ENCODE results near the gene CSAG1.
"Not testable (repeated sequence)": the region's sequence is repeated elsewhere in the genome, so short reads cannot be mapped to it uniquely, and the experiment has no call there.

The CSAG1 gene

GRCh38 chrX:152733261-152733975 is at the start of gene CSAG1, which contains the start of gene MAGEA12:
TSS of gene CSAG1 (minus strand) at chrX:152733721. CDS start at chrX:152732460, 1,261 bp downstream.
TSS of gene MAGEA12 (plus strand) at chrX:152733757. CDS start at chrX:152736162, 2,405 bp downstream.
- no peak for TF ChIP-seq POLR2A (IDR thresholded peaks at IDR 0.05; ENCODE audit: low read depth, low read length)
- DNase-seq (ENCODE audit: insufficient read length, low spot score) (no peak), FAIRE-seq (no peak)

- DNase-seq (ENCODE audit: insufficient read length, low spot score); FAIRE-seq: not testable (repeated sequence)
These were observed 36.2 kb upstream of the CSAG1 start, which contains the start of gene MAGEA6 for GRCh38 chrX:152769549-152770289. TSS of gene MAGEA6 (minus strand) at chrX:152769689. CDS start at chrX:152767650, 2,039 bp downstream.

GRCh38 chrX:152766562-152766961 is 33.0 kb upstream of the CSAG1 start:
- not testable (repeated sequence) for FAIRE-seq

GRCh38 chrX:152761582-152761981 is 28.1 kb upstream of the CSAG1 start:
- not testable (repeated sequence) for DNase-seq (ENCODE audit: insufficient read length, low spot score); FAIRE-seq

More at GRCh38 chrX:152766562-152766961, 33.0 kb upstream of the CSAG1 start:
- not testable (repeated sequence) for DNase-seq (ENCODE audit: insufficient read length, low spot score)

GRCh38 chrX:152759544-152759943 is 26.0 kb upstream of the CSAG1 start:
- not testable (repeated sequence) for DNase-seq (ENCODE audit: insufficient read length, low spot score); FAIRE-seq

GRCh38 chrX:152758918-152759317 is 25.4 kb upstream of the CSAG1 start, which contains the start of gene CSAG3:
TSS of gene CSAG3 (plus strand) at chrX:152759218.
- DNase-seq (ENCODE audit: insufficient read length, low spot score); FAIRE-seq: not testable (repeated sequence)

- not testable (repeated sequence) for FAIRE-seq; DNase-seq (ENCODE audit: insufficient read length, low spot score)
These were observed 21.4 kb upstream of the CSAG1 start for GRCh38 chrX:152754871-152755270.

GRCh38 chrX:152753686-152754650 is 20.4 kb upstream of the CSAG1 start, which contains the start of gene MAGEA2:
TSS of gene MAGEA2 (minus strand) at chrX:152753842. CDS start at chrX:152751363, 2,479 bp downstream.
- not testable (repeated sequence) for DNase-seq (ENCODE audit: insufficient read length, low spot score); FAIRE-seq

- FAIRE-seq: no peak
- no peak for TF ChIP-seq POLR2A (IDR thresholded peaks at IDR 0.05; ENCODE audit: low read depth, low read length)
These were observed 5.0 kb upstream of the CSAG1 start for GRCh38 chrX:152738560-152738959.

GRCh38 chrX:152736528-152736927 is 3.0 kb upstream of the CSAG1 start:
- not testable (repeated sequence) for FAIRE-seq; DNase-seq (ENCODE audit: insufficient read length, low spot score)

More at GRCh38 chrX:152738560-152738959, 5.0 kb upstream of the CSAG1 start:
- no peak for DNase-seq (ENCODE audit: insufficient read length, low spot score)

GRCh38 chrX:152735860-152736511 is 2.5 kb upstream of the CSAG1 start:
- FAIRE-seq (no peak), DNase-seq (ENCODE audit: insufficient read length, low spot score) (no peak)
- TF ChIP-seq POLR2A (IDR thresholded peaks at IDR 0.05; ENCODE audit: low read depth, low read length): no peak

- DNase-seq (ENCODE audit: insufficient read length, low spot score): no peak
- no peak for TF ChIP-seq POLR2A (IDR thresholded peaks at IDR 0.05; ENCODE audit: low read depth, low read length)
- FAIRE-seq: no peak
These were observed 1.6 kb upstream of the CSAG1 start for GRCh38 chrX:152735101-152735500.

- not testable (repeated sequence) for FAIRE-seq; DNase-seq (ENCODE audit: insufficient read length, low spot score)
These were observed 780 bp upstream of the CSAG1 start for GRCh38 chrX:152734143-152734858.
